GM12878 (cell line): Measurements from ENCODE around the gene LDLRAD4. TPM values are rescaled to one million over a fixed set of nuclear protein-coding genes. Genes with fewer than 3 reads are reported as not detected.

Source experiments
- ATAC-seq: fragments of 200-7000 bp; cut with Tn5 transposase; 3 replicates; pipeline ENCODE4 v1.9.1; 2020; ENCODE audit warnings: mild to moderate bottlenecking, moderate library complexity
- BruUV-seq: library from RNA; stranded (reverse); fragments of 400-500 nt; replicated peaks from 2 replicates; lab custom pipeline; 2021; lab: Mats Ljungman, UMichigan
- CTCF ChIA-PET: fragments of 300-600 bp; sonication (Branson Sonifier 250); formaldehyde crosslinking; extraction: SDS; loops from one replicate; lab custom pipeline; 2021; ENCODE audit warnings: inconsistent platforms; lab: Yijun Ruan, JAX
- POLR2A ChIA-PET: fragments of 350-600 bp; formaldehyde crosslinking; extraction: SDS; loops from one replicate; lab custom pipeline; 2021; ENCODE audit warnings: inconsistent platforms; lab: Charles Lee
- RAD21 ChIA-PET: fragments of 300-600 bp; sonication (Branson Sonifier 250); formaldehyde crosslinking; loops from one replicate; lab custom pipeline; 2023; ENCODE audit warnings: antibody characterized with exemption; ENCODE audit not compliant: unreplicated experiment; lab: Charles Lee
- SMC1A ChIA-PET: fragments of 300-600 bp; sonication (Branson Sonifier 250); formaldehyde crosslinking; loops from one replicate; lab custom pipeline; 2023; ENCODE audit not compliant: unreplicated experiment, uncharacterized antibody; lab: Charles Lee
- DNase-seq: peaks from one replicate; pipeline ENCODE4 v3.0.0-alpha.2; 2011; ENCODE audit warnings: low read depth, low spot score
- FAIRE-seq: peaks from 3 replicates; lab custom pipeline; 2011; peaks lifted over from hg19 to GRCh38; lab: Jason Lieb, UNC
- H2AFZ ChIP-seq: 2 replicates; pipeline ENCODE4 v1.6.0; 2011; ENCODE audit warnings: low read depth, low read length, control low read depth; ENCODE audit not compliant: control insufficient read depth
- H3K27ac ChIP-seq: 2 replicates; pipeline ENCODE4 v1.5.1; 2011; ENCODE audit warnings: control low read depth; ENCODE audit not compliant: control insufficient read depth, insufficient read depth
- H3K27me3 ChIP-seq, 2 experiments: replicated peaks in 1 of 2; 2 replicates each; pipeline versions ENCODE4 v1.6.0 to v1.6.1; 2011; ENCODE audit warnings: low read length in 1 of 2; ENCODE audit not compliant: control insufficient read depth in 2 of 2, insufficient read depth in 2 of 2
- H3K36me3 ChIP-seq, 2 experiments: 2 replicates each; pipeline ENCODE4 v1.5.1; 2011; ENCODE audit warnings: low read length in 1 of 2; ENCODE audit not compliant: control insufficient read depth in 2 of 2, insufficient read depth in 2 of 2
- H3K4me1 ChIP-seq: 2 replicates; pipeline ENCODE4 v1.6.1; 2011; ENCODE audit warnings: mild to moderate bottlenecking, low read length, moderate library complexity, mixed read lengths; ENCODE audit not compliant: control insufficient read depth, insufficient read depth
- H3K4me2 ChIP-seq: 2 replicates; pipeline ENCODE4 v1.6.0; 2011; ENCODE audit warnings: control low read depth; ENCODE audit not compliant: control insufficient read depth, insufficient read depth
- H3K4me3 ChIP-seq: fragments of 200-600 bp; sonication (generic); 2 replicates; pipeline ENCODE4 v1.5.1; 2016
- H3K79me2 ChIP-seq: 2 replicates; pipeline ENCODE4 v1.6.0; 2011; ENCODE audit warnings: low read length; ENCODE audit not compliant: control insufficient read depth, insufficient read depth
- H3K9ac ChIP-seq: 2 replicates; pipeline ENCODE4 v1.8.0; 2011; ENCODE audit warnings: low read length, control low read depth, mixed read lengths; ENCODE audit not compliant: control insufficient read depth, insufficient read depth
- H3K9me3 ChIP-seq: replicated peaks from 3 replicates; pipeline ENCODE4 v1.5.1; 2011; ENCODE audit warnings: mild to moderate bottlenecking, low read length; ENCODE audit not compliant: control insufficient read depth, insufficient read depth
- H4K20me1 ChIP-seq: 2 replicates; pipeline ENCODE4 v1.6.0; 2011; ENCODE audit not compliant: control insufficient read depth, insufficient read depth
- CTCF ChIP-seq, 3 experiments: IDR thresholded peaks in 2 of 3; conservative IDR thresholded peaks in 1 of 3; 2 replicates each; pipeline ENCODE4 v1.5.1; 2011; ENCODE audit warnings: low read depth in 3 of 3, low read length in 3 of 3, mild to moderate bottlenecking in 3 of 3, control low read depth in 2 of 3, moderate library complexity in 2 of 3, inconsistent platforms in 1 of 3, mixed read lengths in 1 of 3; ENCODE audit not compliant: control insufficient read depth in 2 of 3, insufficient read depth in 1 of 3; ENCODE audit errors: extremely low read depth in 1 of 3
- DPF2 ChIP-seq: fragments of 450-650 bp; IDR thresholded peaks from 2 replicates; pipeline ENCODE4 v1.6.1; 2017; ENCODE audit warnings: mild to moderate bottlenecking
- GATAD2B ChIP-seq: fragments of 450-650 bp; conservative IDR thresholded peaks from 2 replicates; pipeline ENCODE4 v1.6.1; 2017; ENCODE audit warnings: low read depth, mild to moderate bottlenecking, moderate library complexity
- LARP7 ChIP-seq: fragments of 450-650 bp; IDR thresholded peaks from 2 replicates; pipeline ENCODE4 v1.6.1; 2017; ENCODE audit warnings: mild to moderate bottlenecking
- NFYB ChIP-seq: IDR thresholded peaks from 2 replicates; pipeline ENCODE4 v1.6.1; 2011; ENCODE audit warnings: low read depth, mild to moderate bottlenecking, low read length, improper control_type of control experiment, moderate library complexity; ENCODE audit not compliant: insufficient read depth
- PKNOX1 ChIP-seq: fragments of 450-650 bp; IDR thresholded peaks from 2 replicates; pipeline ENCODE4 v1.6.1; 2016; ENCODE audit warnings: mild to moderate bottlenecking
- RAD21 ChIP-seq: IDR thresholded peaks from 2 replicates; pipeline ENCODE4 v1.6.1; 2011; ENCODE audit warnings: mild to moderate bottlenecking, low read depth, low read length, moderate library complexity; ENCODE audit not compliant: insufficient read depth
- ZBED1 ChIP-seq: IDR thresholded peaks from 2 replicates; pipeline ENCODE4 v1.6.1; 2016; ENCODE audit warnings: borderline replicate concordance
- WGBS: methylation state at CpG from one replicate; pipeline ENCODE4 v1.1.6; 2016; ENCODE audit warnings: low lambda C conversion rate; ENCODE audit not compliant: insufficient replicate concordance, insufficient coverage; ENCODE audit errors: missing lambda C conversion rate; 5-methylcytosine and 5-hydroxymethylcytosine counted together
- in situ Hi-C: fragments of 300-500 bp; cut with MboI; formaldehyde crosslinking; loops from 9 replicates; pipeline ENCODE4 v1.14.3; 2018; ENCODE audit warnings: mixed read lengths
- intact Hi-C: fragments of 100-400 bp; cut with micrococcal nuclease; formaldehyde crosslinking; loops from one replicate; pipeline ENCODE4 v1.14.2; 2022; ENCODE audit not compliant: unreplicated experiment
- polyA plus RNA-seq, 11 experiments: library from polyadenylated mRNA; depleted of rRNA in 4 of 11; unstranded in 6 of 11; stranded (reverse) in 5 of 11; fragments of >200 nt; fragmentation: Nextera tagmentation in 4 of 11; fragmentation: Illumina TruSeq in 1 of 11; extraction: Ambion mirVana in 4 of 11; extraction: Trizol in 1 of 11; gene quantifications; 1 replicate in 1 of 11; 2 replicates in 10 of 11; pipeline versions ENCODE4 v1.2.1 to v1.2.3, GENCODE V29; 2011 to 2016; ENCODE audit warnings: inconsistent platforms in 2 of 11, missing spikeins in 2 of 11, low read depth in 1 of 11
- total RNA-seq, 4 experiments: library from RNA; depleted of rRNA in 3 of 4; stranded (reverse); fragments of >200 nt in 3 of 4; fragmentation: Illumina TruSeq in 1 of 4; extraction: Trizol in 1 of 4; gene quantifications; 2 replicates each; pipeline versions ENCODE4 v1.2.1 to v1.2.3, GENCODE V29; 2013 to 2021

The LDLRAD4 gene
- total and polyA plus RNA-seq, 10 of the 15 experiments (the other 5 are each of a cell fraction or from before 2014, with no cell fraction given): 2.7 to 16.8 (median 11.2) TPM

- Histone ChIP-seq H3K27me3 (peaks cover 8 to 25% of the 10 kb centered on the region in 2 experiments), H3K36me3 (no peaks in the 10 kb centered on the region), H3K4me2 (no peak overlapping the region; the same call in 1 of the 2 replicates), H3K9me3 (no peaks in the 10 kb centered on the region), H3K79me2 (no peaks in the 10 kb centered on the region), H3K4me3 (no peak overlapping the region; the same call in 1 of the 2 replicates), H3K9ac (no peak overlapping the region), H2AFZ (no peak overlapping the region), H3K4me1 (no peaks in the 10 kb centered on the region), H4K20me1 (no peaks in the 10 kb centered on the region), H3K27ac (no peak overlapping the region)
- intact Hi-C loops: loop anchor here (10.0 kb wide), 1 partner anchor 318 kb away; no protein-coding TSS in a partner anchor
- in situ Hi-C loops: no loop called here
- CTCF ChIA-PET: interaction anchor here (0.7 to 2.6 kb wide), 39 partner anchors 8 to 596 kb away, joined by 3 to 26 read pairs (median 5); no protein-coding TSS in a partner anchor
- no peak for DNase-seq
- TF ChIP-seq ZBED1 (no peak), GATAD2B (peak; percentile 14; the same call in 1 of the 2 replicates), RAD21 (0 out of 2 replicates have a peak, but pooled peaks have one; percentile 4), CTCF (IDR thresholded peaks at IDR 0.05 in 2 of 3, conservative IDR thresholded peaks at IDR 0.05 in 1 of 3; ENCODE audit: control insufficient read depth in 2 of 3, extremely low read depth in 1 of 3, insufficient read depth in 1 of 3, low read depth in 3 of 3, low read length in 3 of 3) (peak in 1 of 3 experiments; percentile 21; a peak in 2 of 6 replicates), LARP7 (no peak), NFYB (no peak), DPF2 (peak; percentile 35), PKNOX1 (no peak)
- no TSS peak for BruUV-seq
- WGBS: 9% methylated on average over 33 of the region's 59 CpGs
- SMC1A ChIA-PET: interaction anchor here (0.9 to 1.9 kb wide), 24 partner anchors 8 to 596 kb away, joined by 3 to 16 read pairs (median 4); partner anchors contain the start of genes FAM210A and RNMT
- RAD21 ChIA-PET: interaction anchor here (0.9 to 2.4 kb wide), 15 partner anchors 12 to 574 kb away, joined by 3 to 19 read pairs (median 5); no protein-coding TSS in a partner anchor
- POLR2A ChIA-PET: no interaction called here
- peak; percentile 70 for ATAC-seq
- no peak for FAIRE-seq
Measured at GRCh38 chr18:13216711-13217465, 1.7 kb upstream of the LDLRAD4 start.
